T1000 (cell line): ENCODE data around the gene PCSK5.

ENCODE experiments used
- DNase-seq: peaks from one replicate; lab custom pipeline; 2025; ENCODE audit warnings: mixed read lengths; lab: John Stamatoyannopoulos, UW

Gene PCSK5

DNA sequence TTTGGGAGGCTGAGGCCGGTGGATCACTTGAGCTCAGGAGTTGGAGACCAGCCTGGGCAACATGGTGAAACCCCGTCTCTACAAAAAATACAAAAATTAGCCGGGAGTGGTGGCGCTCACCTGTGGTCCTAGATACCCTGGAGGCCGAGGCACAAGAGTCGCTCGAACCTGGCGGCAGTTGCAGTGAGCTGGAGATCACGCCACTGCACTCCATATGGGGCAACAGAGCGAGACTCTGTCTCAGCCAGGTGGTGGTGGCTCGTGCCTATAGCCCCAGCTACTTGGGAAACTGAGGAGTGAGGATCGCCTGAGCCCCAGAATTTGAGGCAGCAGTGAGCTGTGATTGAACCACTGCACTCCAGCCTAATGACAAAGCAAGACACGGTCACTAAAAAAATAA lies 506.1 kb downstream of the PCSK5 start:
- DNase-seq = no peak

DNA sequence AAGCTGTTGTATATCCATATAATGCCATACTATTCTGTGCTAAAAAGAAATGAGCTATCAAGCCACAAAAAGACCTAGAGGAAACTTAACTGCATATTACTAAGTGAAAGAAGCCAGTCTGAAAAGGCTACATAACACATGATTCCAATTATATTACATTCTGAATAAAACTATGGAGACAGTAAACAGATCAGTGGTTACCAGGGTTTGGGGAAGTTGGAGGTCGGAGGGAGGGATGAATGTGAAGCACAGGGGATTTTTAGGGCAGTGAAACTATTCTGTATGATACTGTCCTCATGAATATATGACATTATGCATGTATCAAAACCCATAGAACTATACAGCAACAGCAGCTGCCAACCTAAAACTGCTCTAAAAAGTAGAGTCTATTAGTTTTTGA lies 509.4 kb downstream of the PCSK5 start:
- DNase-seq = no peak

DNA sequence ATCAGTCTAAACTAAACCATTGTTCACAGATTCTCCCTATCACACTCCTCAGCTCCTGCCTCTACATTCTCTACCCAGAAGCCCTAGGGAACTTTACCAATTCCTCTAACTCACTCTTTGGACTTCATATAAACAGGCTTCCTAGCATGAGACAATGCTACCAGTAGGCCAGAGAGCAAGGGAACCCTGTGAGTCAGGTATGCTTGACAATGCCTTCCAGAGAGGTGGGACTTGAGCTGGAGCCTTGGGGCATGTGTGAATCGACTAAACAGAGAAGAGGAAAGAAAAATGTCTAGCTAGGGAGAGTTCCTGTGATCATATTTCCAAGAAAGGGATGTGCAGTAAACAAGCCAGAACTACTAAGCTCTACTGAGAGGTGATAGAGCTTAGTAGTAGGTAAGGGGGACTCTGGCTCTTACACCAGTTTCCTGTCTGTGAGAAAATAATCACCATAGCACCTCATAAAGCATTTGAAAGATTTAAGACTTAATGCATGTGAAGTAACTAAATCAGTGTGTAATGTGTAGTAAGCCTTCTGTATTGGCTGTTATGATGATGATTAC lies 510.1 kb downstream of the PCSK5 start:
- no peak for DNase-seq

DNA sequence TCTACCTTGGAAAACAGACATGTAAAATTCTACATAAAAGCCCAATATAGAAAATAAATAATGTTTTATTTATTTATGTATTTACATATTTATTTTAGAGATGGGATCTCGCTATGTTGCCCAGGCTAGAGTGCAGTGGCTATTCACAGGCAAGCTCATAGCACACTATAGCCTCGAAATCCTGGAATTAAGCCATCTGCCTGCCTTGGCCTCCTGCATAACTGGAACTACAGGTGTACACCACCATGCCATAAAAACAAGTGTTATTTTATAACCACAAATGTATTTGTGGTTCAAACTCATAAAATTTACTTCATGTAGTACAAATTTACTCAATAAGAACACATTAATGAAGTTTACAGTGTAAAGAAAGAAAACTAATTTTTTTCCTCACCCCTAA lies 510.7 kb downstream of the PCSK5 start:
- DNase-seq = no peak

DNA sequence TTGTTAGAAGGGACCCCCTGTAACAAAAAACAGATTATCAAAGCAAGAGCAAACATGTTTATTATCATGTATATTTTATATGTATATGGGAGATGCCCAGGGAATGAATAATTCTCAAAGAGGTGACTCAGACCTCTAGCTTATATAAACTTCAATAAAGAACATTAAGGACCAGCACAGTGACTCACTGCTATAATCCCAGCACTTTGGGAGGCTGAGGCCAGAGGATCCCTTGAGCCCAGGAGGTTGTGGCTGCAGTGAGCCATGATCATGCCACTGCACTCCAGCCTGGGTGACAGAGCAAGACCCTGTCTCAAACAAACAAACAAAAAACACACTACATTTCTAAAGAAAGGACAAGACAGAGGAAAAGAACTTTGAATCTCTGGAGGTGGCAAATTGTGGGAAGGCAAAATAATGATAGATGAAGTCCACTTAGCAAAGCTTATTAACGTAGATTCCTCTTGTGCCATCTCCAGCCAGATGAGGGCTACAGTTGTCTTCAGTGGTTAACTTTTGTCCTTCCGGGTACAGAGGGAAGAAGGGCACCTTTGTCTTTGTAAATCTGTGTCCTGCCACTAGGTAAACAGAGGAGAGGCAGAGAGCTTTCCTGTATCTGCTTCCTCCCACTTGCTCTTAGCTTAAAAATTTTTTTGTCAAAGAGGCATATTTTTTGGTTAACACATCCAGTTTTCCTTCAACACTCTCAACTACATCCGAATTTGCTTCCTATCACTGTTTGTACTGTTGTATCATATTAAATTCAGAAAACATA lies 511.3 kb downstream of the PCSK5 start:
- no peak for DNase-seq

DNA sequence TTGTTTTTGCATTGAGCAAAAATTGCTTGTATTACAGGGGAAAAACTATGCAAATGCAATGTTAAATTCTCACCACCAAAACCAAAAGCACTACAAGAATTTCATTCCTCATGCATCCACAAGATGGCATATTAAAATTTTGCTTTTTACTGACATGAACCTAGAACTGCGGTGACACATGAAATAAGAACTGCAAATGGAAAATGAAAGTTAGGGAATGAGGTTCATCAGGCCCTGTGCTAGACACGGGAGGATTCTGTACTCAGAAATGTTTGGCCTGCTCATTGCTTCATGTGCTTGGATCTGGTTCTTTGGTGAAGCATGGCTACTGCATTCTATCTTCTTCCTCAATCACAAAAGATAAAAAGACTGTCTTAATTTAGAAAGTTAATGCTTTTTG lies 512.9 kb downstream of the PCSK5 start:
- DNase-seq = no peak

DNA sequence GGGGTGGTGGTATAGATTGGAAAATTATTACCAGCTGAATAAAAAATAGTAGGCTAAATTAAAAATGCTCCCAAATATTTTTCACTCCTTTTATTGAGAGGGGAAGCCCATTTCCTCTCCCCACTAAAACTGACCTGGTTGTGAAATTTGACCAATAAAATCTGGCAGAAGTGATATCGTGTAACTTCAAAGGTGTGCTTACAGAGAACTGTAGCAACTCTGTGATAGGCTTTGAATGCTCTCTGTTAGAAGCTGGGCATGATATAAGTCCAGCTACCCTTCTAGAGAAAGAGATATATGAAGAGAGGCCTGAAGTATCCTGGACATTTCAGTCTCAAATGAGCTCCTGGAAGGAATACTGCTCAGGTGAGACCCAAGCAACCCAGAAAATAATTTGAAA lies 513.9 kb downstream of the PCSK5 start:
- DNase-seq = no peak

DNA sequence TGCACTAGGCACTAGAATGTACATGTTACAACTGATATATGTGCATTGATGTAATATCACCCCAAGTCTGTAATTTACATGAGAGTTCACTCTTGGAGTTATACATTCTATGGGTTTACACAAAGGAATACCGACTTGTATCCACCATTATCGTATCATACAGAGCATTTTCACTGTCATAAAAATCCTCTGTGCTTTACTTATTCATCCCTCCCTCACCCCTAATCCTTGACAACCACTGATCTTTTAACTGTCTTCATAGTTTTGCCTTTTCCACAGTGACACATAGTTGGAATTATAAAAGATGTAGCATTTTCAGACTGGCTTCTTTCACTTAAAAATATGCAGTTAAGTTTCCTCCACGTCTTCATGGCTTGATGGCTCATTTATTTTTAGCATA lies 514.9 kb downstream of the PCSK5 start:
- DNase-seq = no peak

DNA sequence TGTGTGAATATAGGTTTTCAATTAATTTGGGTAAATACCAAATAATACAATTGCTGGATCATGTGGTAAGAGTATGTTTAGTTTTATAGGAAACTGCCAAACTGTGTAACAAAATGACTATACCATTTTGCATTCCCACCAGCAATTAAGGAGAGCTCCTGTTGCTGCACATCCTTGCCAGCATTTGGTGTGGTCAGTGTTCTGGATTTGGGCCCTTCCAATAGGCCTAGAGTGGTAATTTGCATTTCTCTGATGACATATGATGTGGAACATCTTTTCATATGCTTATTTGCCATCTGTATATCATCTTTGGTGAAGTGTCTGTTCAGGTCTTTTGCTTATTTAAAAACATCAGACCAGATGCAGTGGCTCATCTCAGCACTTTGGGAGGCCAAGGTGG lies 515.4 kb downstream of the PCSK5 start:
- no peak for DNase-seq
